ACC112 (cell line): Measurements from ENCODE around the gene GPHN.
A peak's percentile ranks its signal among the peaks of the same experiment; 100 is the strongest.

Experiments
- H2AFZ ChIP-seq: fragments of 200-600 bp; sonication (generic); one replicate; pipeline ENCODE4 v1.6.0; 2017; ENCODE audit warnings: antibody characterized with exemption, low read length; ENCODE audit not compliant: unreplicated experiment
- H3K27ac ChIP-seq: fragments of 200-600 bp; sonication (generic); 2 replicates; pipeline ENCODE4 v1.5.1; 2014; ENCODE audit warnings: low read depth, mild to moderate bottlenecking, antibody characterized with exemption, low read length, moderate library complexity
- H3K27me3 ChIP-seq: fragments of 200-600 bp; sonication (generic); 2 replicates; pipeline ENCODE4 v1.6.1; 2014; ENCODE audit warnings: mild to moderate bottlenecking, antibody characterized with exemption, low read length, moderate library complexity, mixed read lengths; ENCODE audit not compliant: insufficient read depth
- H3K36me3 ChIP-seq: fragments of 200-600 bp; sonication (generic); 2 replicates; pipeline ENCODE4 v1.6.1; 2016; ENCODE audit warnings: mild to moderate bottlenecking, antibody characterized with exemption, low read length, moderate library complexity, mixed read lengths; ENCODE audit not compliant: insufficient read depth
- H3K4me1 ChIP-seq: fragments of 200-600 bp; sonication (generic); one replicate; pipeline ENCODE4 v1.6.1; 2016; ENCODE audit warnings: low read length, mixed read lengths; ENCODE audit not compliant: insufficient read depth, unreplicated experiment, control insufficient read depth
- H3K4me3 ChIP-seq: fragments of 200-600 bp; sonication (generic); 2 replicates; pipeline ENCODE4 v1.5.1; 2014; ENCODE audit warnings: mild to moderate bottlenecking, low read depth, low read length
- H3K79me2 ChIP-seq: fragments of 200-600 bp; sonication (generic); one replicate; pipeline ENCODE4 v1.6.0; 2016; ENCODE audit warnings: low read length; ENCODE audit not compliant: control insufficient read depth, unreplicated experiment, insufficient read depth

Gene GPHN

DNA sequence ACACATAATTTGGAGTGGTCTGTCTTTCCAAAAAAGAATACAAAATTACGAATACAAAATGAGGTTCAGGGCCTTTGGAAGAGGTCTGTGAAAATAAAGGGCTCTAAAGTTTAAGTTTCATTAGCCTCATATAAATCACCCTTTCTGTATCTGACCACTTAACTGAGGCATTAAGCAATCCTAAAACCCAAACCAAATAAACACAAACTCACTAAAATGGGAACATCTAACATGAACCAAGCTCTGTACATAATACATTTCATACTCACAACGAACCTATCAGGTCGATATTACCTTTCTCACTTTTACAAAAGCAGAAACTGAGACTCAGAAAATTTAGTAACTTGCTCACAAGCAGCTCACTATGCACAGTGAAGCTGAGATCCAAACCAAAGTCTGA is 22.9 kb upstream of the GPHN start:
- Histone ChIP-seq H3K4me1 (peaks cover 14% of the 10 kb centered on the region), H3K4me3 (no peak overlapping the region), H3K36me3 (no peaks in the 10 kb centered on the region), H3K27me3 (no peaks in the 10 kb centered on the region), H2AFZ (no peak overlapping the region), H3K27ac (no peak overlapping the region), H3K79me2 (no peaks in the 10 kb centered on the region)

DNA sequence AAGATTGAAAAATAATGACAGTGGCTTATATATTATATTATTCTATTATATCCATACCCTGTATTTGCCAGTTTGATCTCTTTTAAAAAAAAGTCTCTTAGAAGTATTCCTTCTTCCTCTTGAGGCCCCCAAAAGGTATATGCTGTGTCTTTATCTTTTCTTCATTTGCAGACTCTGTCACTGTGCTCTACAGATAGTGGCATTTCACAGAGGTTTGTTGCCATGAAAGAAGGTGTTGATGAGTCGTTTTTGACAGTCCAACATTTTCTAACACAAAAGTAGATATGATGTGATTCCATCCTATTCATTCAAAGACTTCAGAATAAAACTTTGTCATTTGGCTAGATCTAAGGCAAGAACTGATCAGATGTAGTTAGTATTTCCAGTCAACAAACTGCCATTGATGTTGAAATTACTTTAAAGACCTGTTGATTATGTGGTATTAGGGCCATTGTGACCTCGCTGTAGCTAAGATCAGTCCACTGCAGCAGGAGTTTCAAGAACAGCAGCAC is 22.0 kb upstream of the GPHN start, which contains the start of gene CCDC196:
CCDC196 (plus strand) TSS at position 462 of the 512 bp plus-strand sequence. CDS start 132 bp downstream, outside the sequence.
- Histone ChIP-seq H3K4me3 (no peak within 1 kb of the TSS), H3K27ac (no peak within 1 kb of the TSS), H2AFZ (no peak within 1 kb of the TSS), H3K79me2 (no peaks in the 10 kb centered on the region), H3K4me1 (peaks cover 14% of the 10 kb centered on the region), H3K27me3 (no peaks in the 10 kb centered on the region), H3K36me3 (no peaks in the 10 kb centered on the region)

DNA sequence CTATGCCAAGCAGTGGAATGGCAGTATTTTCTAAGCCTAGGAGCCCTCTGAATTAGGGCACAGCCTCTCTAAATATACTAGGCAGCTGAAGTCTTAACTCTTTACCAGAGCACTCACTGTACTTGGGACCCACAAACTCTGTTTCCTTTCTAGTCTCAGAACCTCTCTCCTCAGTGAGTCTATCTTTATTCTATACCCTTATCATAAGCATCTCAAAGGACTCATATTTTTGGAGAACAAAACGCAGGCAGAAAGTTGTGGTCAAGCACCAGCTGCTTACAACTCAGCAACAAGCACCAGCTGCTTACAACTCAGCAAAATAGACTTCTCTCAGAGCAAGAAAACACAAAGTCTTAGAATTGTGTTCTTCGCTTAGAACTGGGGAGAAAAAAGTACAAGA is 20.8 kb upstream of the GPHN start:
- no peak overlapping the region for H3K27ac ChIP-seq
- no peak overlapping the region for H2AFZ ChIP-seq
- no peak overlapping the region for H3K4me3 ChIP-seq
- H3K36me3 ChIP-seq = no peaks in the 10 kb centered on the region
- H3K4me1 ChIP-seq = peaks cover 14% of the 10 kb centered on the region
- no peaks in the 10 kb centered on the region for H3K79me2 ChIP-seq
- H3K27me3 ChIP-seq = no peaks in the 10 kb centered on the region

DNA sequence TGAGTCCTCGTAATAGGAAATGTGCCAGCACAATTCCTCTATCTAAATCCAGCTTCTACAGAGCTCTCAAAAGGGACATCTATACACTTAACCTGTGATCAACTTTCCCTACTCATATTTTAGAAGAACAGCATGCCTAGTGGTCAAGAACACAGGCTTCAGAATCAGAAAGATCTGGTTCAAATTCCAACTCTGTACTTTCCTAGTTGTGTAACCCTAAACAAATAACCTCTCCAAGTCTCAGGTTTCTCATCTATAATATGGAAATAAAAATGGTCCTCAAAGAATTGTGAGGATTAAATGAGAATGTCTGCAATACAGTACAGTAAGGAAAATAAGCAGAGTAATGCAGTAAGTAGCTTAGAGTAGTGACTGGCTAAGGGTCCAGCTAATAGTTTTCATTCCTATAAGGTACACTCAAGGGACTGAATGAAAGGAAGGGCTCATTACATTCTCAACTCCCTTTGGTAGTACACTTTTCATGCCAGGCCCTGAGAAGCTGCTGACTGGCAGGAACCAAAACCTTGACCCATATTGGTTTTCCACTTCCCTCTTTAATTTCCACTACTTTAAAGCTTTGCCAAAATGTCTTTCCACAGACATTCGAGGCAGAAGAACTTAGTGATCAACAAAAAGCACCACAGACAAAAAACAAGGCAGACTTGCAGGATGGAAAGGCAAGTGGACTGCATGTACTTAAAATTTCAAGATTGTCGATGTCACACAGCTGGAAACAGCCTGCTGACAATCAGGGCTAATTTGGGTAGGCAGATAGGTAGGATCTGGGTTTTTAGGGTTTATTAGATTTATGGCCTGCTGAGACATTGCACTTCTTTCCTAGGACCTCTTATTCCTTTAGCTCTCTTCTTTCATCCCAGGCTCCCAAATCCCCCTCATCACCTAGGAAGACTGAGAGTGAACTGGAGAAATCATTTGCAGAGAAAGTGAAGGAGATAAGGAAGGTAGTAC is 17.5 kb upstream of the GPHN start:
- Histone ChIP-seq H2AFZ (no peak overlapping the region), H3K36me3 (no peaks in the 10 kb centered on the region), H3K27me3 (no peaks in the 10 kb centered on the region), H3K4me3 (no peak overlapping the region), H3K4me1 (no peaks in the 10 kb centered on the region), H3K79me2 (no peaks in the 10 kb centered on the region), H3K27ac (no peak overlapping the region)

GRCh38 chr14:66493750-66494149 is 14.2 kb upstream of the GPHN start:
- Histone ChIP-seq H3K79me2 (no peaks in the 10 kb centered on the region), H3K36me3 (no peaks in the 10 kb centered on the region), H3K27ac (no peak overlapping the region), H3K27me3 (no peaks in the 10 kb centered on the region), H3K4me1 (no peaks in the 10 kb centered on the region), H3K4me3 (no peak overlapping the region), H2AFZ (no peak overlapping the region)

DNA sequence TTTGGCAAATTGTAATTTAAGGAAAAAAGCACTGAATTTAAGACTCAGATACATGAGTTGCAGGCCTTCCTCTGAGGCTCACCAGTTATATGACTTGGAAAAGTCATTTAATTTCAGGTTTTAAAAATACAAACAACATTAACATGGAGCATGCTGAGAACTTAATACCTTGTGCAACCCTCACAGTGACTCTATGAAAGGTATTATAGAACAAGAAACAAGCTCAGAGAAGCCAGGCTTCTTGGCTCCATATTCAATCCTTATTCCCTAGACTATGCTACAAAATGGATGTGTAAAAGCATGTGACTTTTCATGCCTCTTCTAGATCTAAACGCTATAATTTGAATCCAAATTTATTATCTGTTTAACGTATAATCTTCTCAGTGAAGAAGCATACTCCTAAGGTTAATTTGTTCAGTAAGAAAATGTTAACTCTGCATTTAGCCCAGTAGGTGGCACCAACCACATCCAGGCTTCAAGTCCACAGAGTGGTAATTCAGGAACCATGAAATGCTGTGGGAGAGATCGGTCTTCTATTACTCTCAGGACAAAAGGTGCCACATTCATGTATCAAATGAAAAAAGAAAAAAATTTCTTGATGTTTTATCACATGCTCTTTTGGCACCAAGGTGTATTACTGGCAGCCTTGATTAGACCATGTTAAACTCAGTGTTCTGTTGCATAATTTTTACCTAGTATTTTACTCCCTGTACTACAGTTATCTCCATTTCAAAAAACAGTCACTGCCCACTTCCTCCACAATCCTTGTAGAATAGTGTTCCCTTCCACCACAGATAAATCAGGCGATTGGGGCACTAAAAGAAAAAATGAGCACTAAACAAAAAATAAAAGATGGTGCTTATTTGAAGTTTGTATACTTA is 12.5 kb upstream of the GPHN start:
- Histone ChIP-seq H2AFZ (peak overlapping the region; percentile 79), H3K4me3 (0 out of 2 replicates have a peak overlapping the region, but pooled peaks have one; percentile 8), H3K79me2 (no peaks in the 10 kb centered on the region), H3K27me3 (no peaks in the 10 kb centered on the region), H3K4me1 (no peaks in the 10 kb centered on the region), H3K27ac (no peak overlapping the region), H3K36me3 (no peaks in the 10 kb centered on the region)

DNA sequence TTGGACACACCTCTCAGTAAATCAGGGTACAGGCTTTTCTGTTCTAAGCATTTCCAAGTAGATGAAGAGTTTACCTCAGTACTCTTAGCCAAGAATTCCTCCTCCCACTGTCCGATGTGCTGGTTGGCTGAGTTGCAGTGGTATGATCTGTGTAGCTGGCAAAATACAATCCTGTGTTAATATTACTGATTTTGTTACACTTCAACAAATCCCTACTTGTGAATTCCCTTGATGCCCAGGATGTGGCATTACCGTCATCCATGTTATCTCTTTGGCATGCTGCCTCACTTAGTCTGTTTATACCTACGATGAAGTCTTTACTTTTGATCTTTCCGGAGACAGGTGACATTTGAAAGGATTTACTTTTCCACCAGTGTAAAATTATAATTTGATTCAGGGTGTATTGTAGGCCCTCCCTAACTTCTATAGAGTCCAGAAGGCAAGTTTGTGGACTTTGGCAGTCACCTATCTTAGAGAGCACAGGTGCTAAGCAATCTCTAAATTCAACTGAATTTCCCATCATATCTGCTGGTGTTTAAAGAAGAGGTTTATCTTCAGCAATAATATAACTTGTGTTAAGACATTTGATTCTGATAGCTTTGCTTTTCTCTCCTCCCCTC is 11.6 kb upstream of the GPHN start:
- H2AFZ ChIP-seq = peak overlapping the region; percentile 65
- H3K4me3 ChIP-seq = no peak overlapping the region

GRCh38 chr14:66496911-66497310 is 11.0 kb upstream of the GPHN start:
- H2AFZ ChIP-seq = no peak overlapping the region

More for the DNA sequence above, 11.6 kb upstream of the GPHN start:
- H3K79me2 ChIP-seq = no peaks in the 10 kb centered on the region
- H3K27ac ChIP-seq = no peak overlapping the region
- no peaks in the 10 kb centered on the region for H3K27me3 ChIP-seq
- no peaks in the 10 kb centered on the region for H3K36me3 ChIP-seq
- no peaks in the 10 kb centered on the region for H3K4me1 ChIP-seq

GRCh38 chr14:66498311-66498710 is 9.6 kb upstream of the GPHN start:
- no peaks in the 10 kb centered on the region for H3K4me1 ChIP-seq
- no peaks in the 10 kb centered on the region for H3K27me3 ChIP-seq

More at GRCh38 chr14:66496911-66497310, 11.0 kb upstream of the GPHN start:
- no peaks in the 10 kb centered on the region for H3K79me2 ChIP-seq
- H3K4me3 ChIP-seq = no peak overlapping the region
- H3K27me3 ChIP-seq = no peaks in the 10 kb centered on the region
- H3K27ac ChIP-seq = no peak overlapping the region
- no peaks in the 10 kb centered on the region for H3K36me3 ChIP-seq
- no peaks in the 10 kb centered on the region for H3K4me1 ChIP-seq

GRCh38 chr14:66501592-66501991 is 6.4 kb upstream of the GPHN start:
- Histone ChIP-seq H3K79me2 (no peaks in the 10 kb centered on the region), H3K36me3 (no peaks in the 10 kb centered on the region), H2AFZ (no peak overlapping the region), H3K4me1 (no peaks in the 10 kb centered on the region), H3K4me3 (no peak overlapping the region), H3K27ac (no peak overlapping the region), H3K27me3 (no peaks in the 10 kb centered on the region)

More at GRCh38 chr14:66498311-66498710, 9.6 kb upstream of the GPHN start:
- Histone ChIP-seq H2AFZ (no peak overlapping the region), H3K4me3 (no peak overlapping the region), H3K36me3 (no peaks in the 10 kb centered on the region), H3K79me2 (no peaks in the 10 kb centered on the region), H3K27ac (no peak overlapping the region)
